Activated naive CD4-positive, alpha-beta T cell treated with anti-CD3 and anti-CD28 coated beads, Interleukin-2, amount 50 U/mL, for 72 hours (primary cell): Measurements from ENCODE around the gene ATAD3B. TPM values are rescaled to one million over a fixed set of nuclear protein-coding genes. Genes with fewer than 3 reads are reported as not detected.
"Not testable (repeated sequence)": the region's sequence is repeated elsewhere in the genome, so short reads cannot be mapped to it uniquely, and the experiment has no call there.

ENCODE experiments used
- ATAC-seq, 2 donors: fragments of 150-1000 bp; cut with Tn5 transposase; 2 replicates each; pipeline ENCODE4 v1.10.0; 2021; ENCODE audit warnings: mild to moderate bottlenecking in 2 of 2, moderate library complexity in 2 of 2
- DNase-seq, 2 donors: peaks; one replicate each; pipeline ENCODE4 v3.0.0; 2021 to 2022; ENCODE audit warnings: low spot score in 2 of 2
- H3K27ac Mint-ChIP-seq, 2 donors: one replicate each; pipeline ENCODE4 v1.8.0; 2022; ENCODE audit warnings: mild to moderate bottlenecking in 2 of 2, mixed read lengths in 2 of 2
- H3K36me3 Mint-ChIP-seq, 2 donors: one replicate each; pipeline ENCODE4 v1.8.0; 2022; ENCODE audit warnings: mixed read lengths in 2 of 2
- H3K9me3 Mint-ChIP-seq, 2 donors: one replicate each; pipeline ENCODE4 v1.8.0; 2022; ENCODE audit warnings: mixed read lengths in 2 of 2
- total RNA-seq, 2 donors: library from RNA; stranded (reverse); gene quantifications; one replicate each; pipeline ENCODE4 v1.2.3, GENCODE V29; 2022

ATAD3B gene
- total RNA-seq, 2 donors from 2014 or later = 30.1 to 33.1 TPM

DNA sequence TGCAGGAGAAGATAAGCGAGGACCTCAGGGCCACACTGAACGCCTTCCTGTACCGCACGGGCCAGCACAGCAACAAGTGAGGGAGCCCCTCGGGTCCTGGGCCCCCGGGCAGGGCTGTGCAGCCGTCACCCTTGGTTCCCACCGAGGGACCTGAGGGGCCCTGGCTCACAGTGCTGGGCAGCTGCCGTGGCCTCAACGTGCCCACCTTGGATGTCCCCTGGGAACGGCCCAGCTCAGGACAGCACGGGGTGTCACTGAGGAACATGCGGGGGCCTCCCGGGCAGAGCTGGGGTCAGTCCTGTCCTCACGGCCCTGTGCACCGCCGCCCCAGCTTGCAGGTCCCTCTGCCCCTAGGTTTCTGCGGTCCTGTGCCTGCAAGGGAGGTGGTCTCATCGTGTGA, 12.4 kb upstream of the ATAD3B start:
- not testable (repeated sequence) for DNase-seq, ATAC-seq, H3K36me3 Mint-ChIP-seq, H3K9me3 Mint-ChIP-seq, H3K27ac Mint-ChIP-seq

DNA sequence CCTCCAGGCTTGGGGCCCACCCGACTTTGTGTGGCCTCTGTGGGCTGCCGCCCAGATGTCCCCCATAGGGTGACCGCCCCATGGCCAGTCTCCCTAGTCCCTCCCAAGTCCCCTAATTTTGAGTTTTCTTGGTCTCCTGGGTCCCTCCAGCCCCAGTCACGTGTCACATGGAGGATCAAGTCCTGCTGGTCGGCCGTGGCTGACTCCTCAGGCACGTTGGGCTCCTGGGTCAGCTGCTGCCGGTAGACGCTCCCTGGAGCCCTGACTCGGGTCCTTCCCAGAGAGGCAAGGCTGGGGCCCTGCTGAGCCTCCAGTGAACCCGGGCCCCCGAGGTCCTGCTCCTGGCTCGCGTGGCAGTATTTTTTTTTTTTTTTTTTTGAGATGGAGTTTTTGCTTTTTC, 11.9 kb upstream of the ATAD3B start:
- not testable (repeated sequence) for ATAC-seq, H3K36me3 Mint-ChIP-seq, H3K9me3 Mint-ChIP-seq, DNase-seq, H3K27ac Mint-ChIP-seq

- ATAC-seq (no peak), DNase-seq (no peak)
- H3K36me3 Mint-ChIP-seq = no peaks in the 10 kb centered on the region
- H3K9me3 Mint-ChIP-seq = no peaks in the 10 kb centered on the region
- H3K27ac Mint-ChIP-seq = no peak overlapping the region
Measured at GRCh38 chr1:1460540-1461130, 10.9 kb upstream of the ATAD3B start.

- Mint-ChIP-seq H3K9me3 (no peaks in the 10 kb centered on the region), H3K27ac (peak overlapping the region in 1 of 2 donors; percentile 80), H3K36me3 (no peaks in the 10 kb centered on the region)
- ATAC-seq = no peak
- no peak for DNase-seq
Measured at GRCh38 chr1:1461721-1462317, 9.7 kb upstream of the ATAD3B start.

- peak overlapping the region in 1 of 2 donors; percentile 80 for H3K27ac Mint-ChIP-seq
Measured at GRCh38 chr1:1462318-1462966, 9.1 kb upstream of the ATAD3B start.

DNA sequence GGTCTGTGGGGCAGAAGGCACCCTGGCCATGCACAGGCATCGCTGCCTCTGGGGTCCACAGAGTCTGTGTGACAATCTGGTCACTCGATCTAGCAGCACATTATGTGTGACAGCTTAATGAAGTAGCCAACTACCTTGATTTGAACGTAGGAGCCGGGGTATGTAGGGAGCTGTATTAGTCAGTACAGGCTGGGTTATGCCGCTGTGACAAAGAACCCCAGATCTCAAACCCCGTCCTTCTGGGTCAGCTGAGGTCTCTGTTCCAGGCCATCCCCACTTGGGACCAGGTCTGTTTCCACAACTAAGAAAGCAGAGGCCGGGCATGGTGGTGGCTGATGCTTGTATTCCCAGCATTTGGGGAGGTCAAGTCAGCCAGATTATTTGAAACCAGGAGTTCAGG, 8.3 kb upstream of the ATAD3B start:
- H3K27ac Mint-ChIP-seq = peak overlapping the region in 1 of 2 donors; percentile 80
- DNase-seq (no peak), ATAC-seq (no peak)
- no peaks in the 10 kb centered on the region for H3K9me3 Mint-ChIP-seq
- H3K36me3 Mint-ChIP-seq = no peaks in the 10 kb centered on the region

More at GRCh38 chr1:1462318-1462966, 9.1 kb upstream of the ATAD3B start:
- DNase-seq = no peak
- peak in 1 of 2 donors; percentile 88 for ATAC-seq
- Mint-ChIP-seq H3K36me3 (no peaks in the 10 kb centered on the region), H3K9me3 (no peaks in the 10 kb centered on the region)

GRCh38 chr1:1468196-1468985, 3.2 kb upstream of the ATAD3B start:
- ATAC-seq, H3K9me3 Mint-ChIP-seq, H3K36me3 Mint-ChIP-seq, DNase-seq, H3K27ac Mint-ChIP-seq: not testable (repeated sequence)

DNA sequence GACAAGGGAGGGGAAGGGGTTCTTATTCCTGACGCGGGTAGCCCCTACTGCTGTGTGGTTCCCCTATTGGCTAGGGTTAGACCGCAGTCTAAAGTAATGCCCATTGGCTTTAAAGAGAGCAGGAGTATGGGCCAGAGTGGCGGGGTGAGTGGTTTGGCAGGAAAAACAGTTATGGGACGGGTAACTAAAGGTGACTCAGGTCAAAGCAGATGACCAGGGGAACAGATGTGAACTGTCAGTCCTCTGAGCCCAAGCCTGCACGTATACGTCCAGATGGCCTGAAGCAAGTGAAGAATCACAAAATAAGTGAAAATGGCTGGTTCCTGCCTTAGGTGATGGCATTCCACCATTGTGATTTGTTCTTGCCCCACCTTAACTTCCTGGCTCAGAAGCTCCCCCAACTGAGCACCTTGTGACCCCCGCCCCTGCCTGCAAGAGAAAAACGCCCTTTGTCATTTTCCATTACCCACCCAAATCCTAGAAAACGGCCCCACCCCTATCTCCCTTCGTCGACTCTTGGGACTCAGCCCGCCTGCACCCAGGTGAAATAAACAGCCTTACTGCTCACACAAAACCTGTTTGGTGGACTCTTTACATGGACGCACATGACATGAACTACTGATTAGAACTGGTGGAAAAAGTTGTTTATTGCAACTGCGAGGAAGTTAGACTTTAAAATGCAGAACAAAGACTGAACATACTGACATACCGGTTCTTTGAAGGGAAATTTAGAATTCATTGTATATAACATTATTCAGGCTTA, 758 bp upstream of the ATAD3B start:
- DNase-seq (peak in 1 of 2 donors; percentile 17), ATAC-seq (peak; percentile 5 to 8)
- H3K27ac Mint-ChIP-seq = peak overlapping the region; percentile 73 to 84
- no peaks in the 10 kb centered on the region for H3K9me3 Mint-ChIP-seq
- peaks cover 0 to 7% of the 10 kb centered on the region in 2 donors for H3K36me3 Mint-ChIP-seq

- peak in 1 of 2 donors; percentile 31 for DNase-seq
- H3K36me3 Mint-ChIP-seq, H3K9me3 Mint-ChIP-seq: not testable (repeated sequence)
- peak; percentile 20 to 39 for ATAC-seq
- H3K27ac Mint-ChIP-seq = peak overlapping the region; percentile 61 to 81
Measured at GRCh38 chr1:1472053-1472876, 700 bp downstream of the ATAD3B start.

DNA sequence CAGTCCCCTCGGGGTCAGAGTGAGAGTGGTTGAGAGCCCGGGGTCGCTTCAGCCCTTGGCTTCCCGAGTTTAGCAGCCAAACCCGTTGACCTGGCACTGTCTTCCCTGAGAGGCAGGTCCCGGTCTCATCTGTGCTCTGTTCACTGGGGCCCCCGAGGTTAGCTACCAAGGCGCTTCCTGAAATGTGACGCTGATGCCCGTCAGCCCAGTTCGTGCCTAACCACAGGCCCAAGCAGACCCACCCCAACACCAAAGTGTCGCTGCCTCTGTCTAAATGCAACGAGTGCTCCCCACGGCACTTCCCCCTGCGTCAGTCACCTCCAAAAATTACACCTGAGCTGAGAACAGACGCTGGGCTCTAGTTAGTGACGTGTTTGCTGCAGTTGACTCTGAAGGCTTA, 4.4 kb downstream of the ATAD3B start:
- H3K27ac Mint-ChIP-seq, ATAC-seq, DNase-seq, H3K9me3 Mint-ChIP-seq: not testable (repeated sequence)
- peaks cover 13 to 14% of the 10 kb centered on the region in 2 donors for H3K36me3 Mint-ChIP-seq

DNA sequence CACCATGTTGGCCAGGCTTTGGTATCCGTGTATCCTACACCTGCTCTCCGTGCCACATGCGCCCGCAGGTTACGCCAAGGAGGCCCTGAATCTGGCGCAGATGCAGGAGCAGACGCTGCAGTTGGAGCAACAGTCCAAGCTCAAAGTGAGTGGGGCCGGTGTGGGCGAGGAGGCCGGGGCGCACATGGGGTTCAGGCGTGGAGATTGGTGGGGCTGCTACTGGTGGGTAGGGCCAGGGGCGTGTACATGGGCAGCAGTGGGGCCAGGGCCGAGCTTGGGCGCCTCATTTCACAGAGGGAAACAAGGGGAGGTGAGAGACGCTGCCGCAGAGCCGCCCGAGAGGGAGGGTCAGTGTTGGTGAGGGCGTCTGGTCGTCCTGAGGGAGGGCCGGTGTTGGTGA, 5.6 kb downstream of the ATAD3B start:
- Mint-ChIP-seq H3K9me3 (no peaks in the 10 kb centered on the region), H3K36me3 (peaks cover 10 to 14% of the 10 kb centered on the region in 2 donors), H3K27ac (no peak overlapping the region)
- DNase-seq = no peak
- ATAC-seq = no peak

GRCh38 chr1:1479547-1480487, 8.3 kb downstream of the ATAD3B start:
- Mint-ChIP-seq H3K36me3 (peaks cover 10 to 14% of the 10 kb centered on the region in 2 donors), H3K9me3 (no peaks in the 10 kb centered on the region), H3K27ac (no peak overlapping the region)
- ATAC-seq (peak in 1 of 2 donors; percentile 26), DNase-seq (no peak)

DNA sequence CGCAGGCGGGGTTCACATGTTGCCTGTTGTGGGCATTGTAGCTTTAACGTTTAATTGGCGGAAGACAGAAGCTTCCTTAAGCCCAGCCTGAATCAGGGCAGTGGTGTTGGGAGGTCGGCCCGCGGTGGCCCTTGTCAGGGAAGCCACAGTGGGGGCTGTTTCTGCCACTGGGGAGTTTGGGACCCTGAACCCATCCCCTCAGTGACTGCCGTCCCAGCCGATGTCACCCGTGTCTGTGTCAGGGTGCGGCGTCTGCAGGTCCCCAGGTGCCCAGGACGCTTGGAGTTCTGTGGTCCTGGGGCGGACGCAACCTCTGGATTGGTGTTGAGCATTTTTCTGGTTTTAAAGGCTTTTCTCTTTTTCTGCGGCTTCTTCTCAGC, 8.9 kb downstream of the ATAD3B start:
- ATAC-seq, H3K27ac Mint-ChIP-seq, DNase-seq, H3K9me3 Mint-ChIP-seq: not testable (repeated sequence)
- peaks cover 10 to 14% of the 10 kb centered on the region in 2 donors for H3K36me3 Mint-ChIP-seq

DNA sequence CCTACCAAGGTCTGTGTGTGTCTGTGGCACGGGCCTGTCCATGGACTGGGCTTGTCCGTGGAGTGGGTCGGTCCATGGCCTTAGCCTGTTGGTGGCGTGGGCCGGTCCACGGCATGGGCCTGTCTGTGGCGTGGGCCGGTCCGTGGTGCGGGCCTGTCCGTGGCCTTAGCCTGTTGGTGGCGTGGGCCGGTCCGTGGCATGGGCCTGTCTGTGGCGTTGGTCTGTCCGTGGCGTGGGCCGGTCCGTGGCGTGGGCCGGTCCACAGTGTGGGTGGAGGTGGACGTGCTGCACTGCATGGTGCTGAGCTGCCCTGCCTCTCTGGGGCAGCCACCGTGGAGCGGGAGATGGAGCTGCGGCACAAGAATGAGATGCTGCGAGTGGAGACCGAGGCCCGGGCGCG, 10.2 kb downstream of the ATAD3B start:
- not testable (repeated sequence) for ATAC-seq, H3K27ac Mint-ChIP-seq
- peaks cover 10 to 14% of the 10 kb centered on the region in 2 donors for H3K36me3 Mint-ChIP-seq

DNA sequence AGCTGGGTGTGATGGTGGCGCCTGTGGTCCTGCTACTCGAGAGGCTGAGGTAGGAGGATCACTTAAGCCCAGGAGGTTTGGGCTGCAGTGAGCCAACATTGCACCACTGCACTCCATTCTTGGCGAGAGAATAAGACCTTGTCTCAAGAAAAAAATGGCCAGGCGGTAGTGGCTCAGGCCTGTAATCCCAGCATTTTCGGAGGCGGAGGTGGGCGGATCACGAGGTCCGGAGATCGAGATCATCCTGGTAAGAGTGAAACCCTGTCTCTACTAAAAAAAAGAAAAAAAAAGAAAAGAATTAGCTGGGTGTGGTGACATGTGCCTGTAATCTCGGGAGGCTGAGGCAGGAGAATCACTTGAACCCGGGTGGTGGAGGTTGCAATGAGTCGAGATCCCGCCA, 11.3 kb downstream of the ATAD3B start:
- H3K36me3 Mint-ChIP-seq = peaks cover 10 to 14% of the 10 kb centered on the region in 2 donors
- ATAC-seq = no peak
- no peak for DNase-seq
- no peak overlapping the region for H3K27ac Mint-ChIP-seq
- H3K9me3 Mint-ChIP-seq = no peaks in the 10 kb centered on the region

More for the DNA sequence above, 10.2 kb downstream of the ATAD3B start:
- not testable (repeated sequence) for DNase-seq, H3K9me3 Mint-ChIP-seq
